ENCODE measurements around the gene EDN3.
"Not testable (repeated sequence)": the region's sequence is repeated elsewhere in the genome, so short reads cannot be mapped to it uniquely, and the experiment has no call there.

EDN3 gene

GRCh38 chr20:59341285-59342022 lies 41.0 kb downstream of the EDN3 start:
- H3K9ac ChIP-seq (ENCODE audit: low read depth, low read length); H3K4me3 ChIP-seq (ENCODE audit: low read depth, low read length); H3K9me3 ChIP-seq (ENCODE audit: control insufficient read depth, insufficient read depth, low read length); H3K27me3 ChIP-seq (ENCODE audit: control insufficient read depth, insufficient read depth, low read length); H3K36me3 ChIP-seq (ENCODE audit: control insufficient read depth, insufficient read depth, low read length); H3K4me1 ChIP-seq (ENCODE audit: control insufficient read depth, insufficient read depth, low read length): not testable (repeated sequence)

DNA sequence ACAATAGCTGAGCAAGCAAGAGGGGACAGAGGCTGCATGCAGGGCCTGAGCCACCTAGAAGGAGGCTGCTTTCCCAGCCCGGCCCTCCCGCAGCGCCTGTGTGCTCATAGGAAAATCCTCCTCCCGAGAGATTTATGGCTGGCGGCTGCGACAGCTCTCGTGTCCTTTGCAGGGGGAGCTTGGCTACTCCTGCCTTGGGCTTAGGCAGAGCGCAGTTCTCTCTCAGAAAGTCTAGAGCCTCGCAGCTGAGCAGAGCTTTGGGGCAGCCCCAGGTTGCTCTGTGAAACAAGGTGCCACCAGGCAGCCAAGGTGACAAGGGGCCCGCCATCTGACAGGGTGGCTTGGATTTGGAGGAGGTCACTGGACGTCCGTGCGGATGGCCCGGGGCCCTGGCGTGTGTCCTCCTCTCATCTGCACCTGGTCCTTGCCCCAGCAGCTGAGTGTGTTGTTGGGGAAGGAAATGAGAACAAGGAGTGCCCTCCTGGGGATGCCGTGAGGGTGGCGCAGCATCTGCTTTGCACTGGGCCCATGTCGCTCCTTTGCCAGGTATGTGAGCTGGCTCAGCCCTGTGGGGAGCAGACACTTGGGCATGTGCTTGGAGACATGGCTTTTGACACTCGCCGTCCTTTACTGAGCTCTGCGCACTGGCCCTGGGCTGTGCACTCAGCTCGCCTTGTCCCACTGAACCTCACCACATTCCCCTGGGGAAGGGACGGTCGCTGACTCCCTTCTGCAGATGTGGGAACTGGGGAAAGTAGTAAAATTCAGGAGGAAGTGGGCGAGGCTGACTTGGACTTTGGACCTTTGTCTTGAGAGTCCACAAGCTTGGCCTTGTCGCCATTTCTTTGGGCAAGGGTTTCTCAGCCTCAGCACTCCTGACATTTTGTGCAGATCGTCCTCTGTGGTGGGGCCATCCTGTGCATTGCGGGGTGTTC lies 41.9 kb downstream of the EDN3 start:
- Histone ChIP-seq H3K27me3 (ENCODE audit: control insufficient read depth, insufficient read depth, low read length) (no peaks in the 10 kb centered on the region), H3K36me3 (ENCODE audit: control insufficient read depth, insufficient read depth, low read length) (no peaks in the 10 kb centered on the region), H3K4me3 (ENCODE audit: low read depth, low read length) (no peak overlapping the region), H3K9ac (ENCODE audit: low read depth, low read length) (no peak overlapping the region), H3K9me3 (ENCODE audit: control insufficient read depth, insufficient read depth, low read length) (no peaks in the 10 kb centered on the region), H3K4me1 (ENCODE audit: control insufficient read depth, insufficient read depth, low read length) (no peaks in the 10 kb centered on the region)

- H3K27me3 ChIP-seq (ENCODE audit: control insufficient read depth, insufficient read depth, low read length), result no peaks in the 10 kb centered on the region
- H3K4me3 ChIP-seq (ENCODE audit: low read depth, low read length), result no peak overlapping the region
- H3K4me1 ChIP-seq (ENCODE audit: control insufficient read depth, insufficient read depth, low read length), result no peaks in the 10 kb centered on the region
- H3K9me3 ChIP-seq (ENCODE audit: control insufficient read depth, insufficient read depth, low read length), result no peaks in the 10 kb centered on the region
- H3K9ac ChIP-seq (ENCODE audit: low read depth, low read length), result no peak overlapping the region
- H3K36me3 ChIP-seq (ENCODE audit: control insufficient read depth, insufficient read depth, low read length), result no peaks in the 10 kb centered on the region
Observed at GRCh38 chr20:59346061-59346460, 45.6 kb downstream of the EDN3 start.

DNA sequence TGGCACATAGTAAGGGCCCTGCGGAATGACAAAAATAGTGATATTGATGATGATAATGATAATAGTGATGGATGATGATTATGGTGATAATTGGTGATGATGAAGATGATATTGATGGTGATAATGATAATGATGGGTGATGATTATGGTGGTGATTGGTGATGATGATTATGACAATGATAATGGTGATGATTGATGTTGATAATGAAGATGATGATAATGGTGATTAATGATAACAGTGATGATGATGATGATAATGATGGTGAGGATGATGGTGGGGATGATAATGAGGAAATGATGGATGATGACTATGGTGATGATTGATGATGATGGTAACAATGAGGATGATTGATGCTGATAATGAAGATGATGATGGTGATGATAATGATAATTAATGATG lies 48.9 kb downstream of the EDN3 start:
- Histone ChIP-seq H3K4me3 (ENCODE audit: low read depth, low read length) (no peak overlapping the region), H3K9me3 (ENCODE audit: control insufficient read depth, insufficient read depth, low read length) (no peaks in the 10 kb centered on the region), H3K36me3 (ENCODE audit: control insufficient read depth, insufficient read depth, low read length) (no peaks in the 10 kb centered on the region), H3K9ac (ENCODE audit: low read depth, low read length) (no peak overlapping the region), H3K27me3 (ENCODE audit: control insufficient read depth, insufficient read depth, low read length) (no peaks in the 10 kb centered on the region), H3K4me1 (ENCODE audit: control insufficient read depth, insufficient read depth, low read length) (no peaks in the 10 kb centered on the region)

DNA sequence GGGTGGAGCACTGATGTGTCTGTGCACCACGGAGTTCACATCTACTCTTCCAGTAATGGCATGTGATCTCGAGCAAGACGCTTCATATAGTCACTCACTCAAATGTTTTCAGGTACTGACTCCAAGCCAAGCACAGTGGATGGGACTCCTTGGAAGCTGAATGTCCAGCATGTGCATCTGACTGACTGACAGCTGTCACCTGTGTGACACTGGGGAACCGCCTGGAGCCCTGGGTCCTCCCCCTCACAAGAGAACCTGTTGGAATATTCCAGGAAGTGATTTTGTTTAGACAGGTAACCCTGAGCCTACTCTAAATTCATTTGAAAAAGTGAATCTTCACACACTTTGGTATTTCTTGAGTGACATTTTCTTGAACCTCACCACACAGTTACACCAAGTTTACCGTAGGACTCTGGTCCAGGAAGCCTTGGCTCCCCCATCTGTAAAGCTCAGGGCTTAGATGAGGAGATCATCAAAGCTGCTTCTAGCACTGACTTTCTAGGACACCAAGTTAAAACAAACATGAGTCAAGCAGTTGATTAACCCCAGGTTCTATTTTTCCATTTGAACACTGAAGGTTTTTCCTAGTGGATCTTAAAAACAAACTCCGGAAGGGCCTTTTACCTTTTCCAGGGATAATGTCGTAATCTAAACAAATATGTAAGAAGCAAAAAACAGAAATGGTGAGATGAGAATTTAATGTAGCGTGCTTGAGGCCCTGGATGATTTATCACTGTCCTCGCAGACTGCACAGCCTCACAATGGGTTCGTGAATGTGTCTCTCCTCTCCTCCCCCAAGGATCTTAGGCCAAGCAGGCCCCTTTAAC lies 50.1 kb downstream of the EDN3 start:
- Histone ChIP-seq H3K9ac (ENCODE audit: low read depth, low read length) (no peak overlapping the region), H3K27me3 (ENCODE audit: control insufficient read depth, insufficient read depth, low read length) (no peaks in the 10 kb centered on the region), H3K4me3 (ENCODE audit: low read depth, low read length) (no peak overlapping the region), H3K4me1 (ENCODE audit: control insufficient read depth, insufficient read depth, low read length) (no peaks in the 10 kb centered on the region), H3K9me3 (ENCODE audit: control insufficient read depth, insufficient read depth, low read length) (no peaks in the 10 kb centered on the region), H3K36me3 (ENCODE audit: control insufficient read depth, insufficient read depth, low read length) (no peaks in the 10 kb centered on the region)

- H3K4me3 ChIP-seq (ENCODE audit: low read depth, low read length), result no peak overlapping the region
- H3K9ac ChIP-seq (ENCODE audit: low read depth, low read length), result no peak overlapping the region
- H3K9me3 ChIP-seq (ENCODE audit: control insufficient read depth, insufficient read depth, low read length), result no peaks in the 10 kb centered on the region
- no peaks in the 10 kb centered on the region for H3K36me3 ChIP-seq (ENCODE audit: control insufficient read depth, insufficient read depth, low read length)
- H3K27me3 ChIP-seq (ENCODE audit: control insufficient read depth, insufficient read depth, low read length), result no peaks in the 10 kb centered on the region
- no peaks in the 10 kb centered on the region for H3K4me1 ChIP-seq (ENCODE audit: control insufficient read depth, insufficient read depth, low read length)
Observed at GRCh38 chr20:59351157-59352040, 51.0 kb downstream of the EDN3 start.

GRCh38 chr20:59352541-59352940 lies 52.1 kb downstream of the EDN3 start:
- H3K9me3 ChIP-seq (ENCODE audit: control insufficient read depth, insufficient read depth, low read length), result no peaks in the 10 kb centered on the region
- no peaks in the 10 kb centered on the region for H3K36me3 ChIP-seq (ENCODE audit: control insufficient read depth, insufficient read depth, low read length)
- no peak overlapping the region for H3K4me3 ChIP-seq (ENCODE audit: low read depth, low read length)
- no peak overlapping the region for H3K9ac ChIP-seq (ENCODE audit: low read depth, low read length)
- no peaks in the 10 kb centered on the region for H3K4me1 ChIP-seq (ENCODE audit: control insufficient read depth, insufficient read depth, low read length)
- no peaks in the 10 kb centered on the region for H3K27me3 ChIP-seq (ENCODE audit: control insufficient read depth, insufficient read depth, low read length)

GRCh38 chr20:59352990-59353389 lies 52.6 kb downstream of the EDN3 start:
- Histone ChIP-seq H3K9me3 (ENCODE audit: control insufficient read depth, insufficient read depth, low read length) (no peaks in the 10 kb centered on the region), H3K4me3 (ENCODE audit: low read depth, low read length) (no peak overlapping the region), H3K9ac (ENCODE audit: low read depth, low read length) (no peak overlapping the region), H3K36me3 (ENCODE audit: control insufficient read depth, insufficient read depth, low read length) (no peaks in the 10 kb centered on the region), H3K27me3 (ENCODE audit: control insufficient read depth, insufficient read depth, low read length) (no peaks in the 10 kb centered on the region), H3K4me1 (ENCODE audit: control insufficient read depth, insufficient read depth, low read length) (no peaks in the 10 kb centered on the region)

GRCh38 chr20:59354460-59354859 lies 54.0 kb downstream of the EDN3 start:
- Histone ChIP-seq H3K4me1 (ENCODE audit: control insufficient read depth, insufficient read depth, low read length) (no peaks in the 10 kb centered on the region), H3K9me3 (ENCODE audit: control insufficient read depth, insufficient read depth, low read length) (no peaks in the 10 kb centered on the region), H3K9ac (ENCODE audit: low read depth, low read length) (no peak overlapping the region), H3K4me3 (ENCODE audit: low read depth, low read length) (no peak overlapping the region), H3K36me3 (ENCODE audit: control insufficient read depth, insufficient read depth, low read length) (no peaks in the 10 kb centered on the region), H3K27me3 (ENCODE audit: control insufficient read depth, insufficient read depth, low read length) (no peaks in the 10 kb centered on the region)

- no peaks in the 10 kb centered on the region for H3K27me3 ChIP-seq (ENCODE audit: control insufficient read depth, insufficient read depth, low read length)
- no peak overlapping the region for H3K9ac ChIP-seq (ENCODE audit: low read depth, low read length)
- no peaks in the 10 kb centered on the region for H3K9me3 ChIP-seq (ENCODE audit: control insufficient read depth, insufficient read depth, low read length)
- no peaks in the 10 kb centered on the region for H3K36me3 ChIP-seq (ENCODE audit: control insufficient read depth, insufficient read depth, low read length)
- H3K4me3 ChIP-seq (ENCODE audit: low read depth, low read length), result no peak overlapping the region
- no peaks in the 10 kb centered on the region for H3K4me1 ChIP-seq (ENCODE audit: control insufficient read depth, insufficient read depth, low read length)
Observed at GRCh38 chr20:59355242-59355641, 54.8 kb downstream of the EDN3 start.

DNA sequence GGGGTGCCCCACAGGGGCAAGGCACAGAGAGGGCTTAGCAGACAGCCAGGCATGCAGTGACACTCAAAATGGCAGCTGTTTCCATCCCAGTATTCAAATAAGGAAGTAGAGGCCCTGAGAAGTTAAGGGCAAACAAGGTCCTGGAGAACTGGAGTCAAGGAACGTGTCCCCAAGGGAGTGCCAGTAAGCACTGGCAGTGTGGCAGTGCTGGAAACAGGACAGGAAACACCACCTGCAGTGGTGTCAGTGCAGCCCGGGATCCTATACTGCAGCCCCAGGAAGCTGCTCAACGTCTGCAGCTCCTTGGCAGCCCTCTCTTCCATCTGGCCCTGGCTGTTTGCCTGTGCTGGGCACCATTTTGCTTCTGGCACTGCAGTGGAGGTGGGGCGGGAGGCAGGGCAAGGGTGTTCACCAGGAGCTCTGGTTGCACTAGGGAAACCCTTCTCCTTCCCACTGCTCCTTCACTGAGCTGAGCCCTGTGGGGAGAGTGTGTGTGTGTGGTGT lies 56.3 kb downstream of the EDN3 start:
- H3K4me1 ChIP-seq (ENCODE audit: control insufficient read depth, insufficient read depth, low read length), result no peaks in the 10 kb centered on the region
- no peaks in the 10 kb centered on the region for H3K36me3 ChIP-seq (ENCODE audit: control insufficient read depth, insufficient read depth, low read length)
- no peak overlapping the region for H3K9ac ChIP-seq (ENCODE audit: low read depth, low read length)
- H3K27me3 ChIP-seq (ENCODE audit: control insufficient read depth, insufficient read depth, low read length), result no peaks in the 10 kb centered on the region
- no peaks in the 10 kb centered on the region for H3K9me3 ChIP-seq (ENCODE audit: control insufficient read depth, insufficient read depth, low read length)
- H3K4me3 ChIP-seq (ENCODE audit: low read depth, low read length), result no peak overlapping the region

All from iPS-15b (cell line).